Osteocyte (in vitro differentiated cells): Measurements from ENCODE around the gene FGFR1OP2. TPM values are rescaled to one million over a fixed set of nuclear protein-coding genes. Genes with fewer than 3 reads are reported as not detected.

Experiments used
- DNase-seq: peaks from one replicate; pipeline ENCODE4 v3.0.0; 2021; ENCODE audit warnings: mixed read lengths; ENCODE audit not compliant: unreplicated experiment; ENCODE audit errors: extremely low spot score
- H3K27ac Mint-ChIP-seq: one replicate; pipeline ENCODE4 v1.8.0; 2021; ENCODE audit warnings: mild to moderate bottlenecking, mixed read lengths; ENCODE audit not compliant: unreplicated experiment
- H3K27me3 Mint-ChIP-seq: one replicate; pipeline ENCODE4 v1.8.0; 2021; ENCODE audit warnings: mixed read lengths; ENCODE audit not compliant: unreplicated experiment
- H3K36me3 Mint-ChIP-seq: one replicate; pipeline ENCODE4 v1.8.0; 2021; ENCODE audit warnings: mixed read lengths; ENCODE audit not compliant: unreplicated experiment
- H3K4me1 Mint-ChIP-seq: one replicate; pipeline ENCODE4 v1.8.0; 2021; ENCODE audit warnings: mixed read lengths; ENCODE audit not compliant: unreplicated experiment
- H3K4me3 Mint-ChIP-seq: one replicate; pipeline ENCODE4 v1.8.0; 2021; ENCODE audit warnings: mild to moderate bottlenecking, moderate library complexity, mixed read lengths; ENCODE audit not compliant: unreplicated experiment
- H3K9me3 Mint-ChIP-seq: one replicate; pipeline ENCODE4 v1.8.0; 2021; ENCODE audit warnings: mixed read lengths; ENCODE audit not compliant: unreplicated experiment
- total RNA-seq: library from RNA; stranded (reverse); gene quantifications from 2 replicates; pipeline ENCODE4 v1.2.1, GENCODE V29; 2021
- TF ChIP-seq, protein P1 (sequence below): fragments of 200-600 bp; sonication (generic); IDR thresholded peaks from 2 replicates; pipeline ENCODE4 v1.5.0; 2021; ENCODE audit warnings: antibody characterized with exemption, mild to moderate bottlenecking, moderate library complexity

Gene FGFR1OP2
- total RNA-seq, 1 donor from 2014 or later, result 44.4 TPM

DNA sequence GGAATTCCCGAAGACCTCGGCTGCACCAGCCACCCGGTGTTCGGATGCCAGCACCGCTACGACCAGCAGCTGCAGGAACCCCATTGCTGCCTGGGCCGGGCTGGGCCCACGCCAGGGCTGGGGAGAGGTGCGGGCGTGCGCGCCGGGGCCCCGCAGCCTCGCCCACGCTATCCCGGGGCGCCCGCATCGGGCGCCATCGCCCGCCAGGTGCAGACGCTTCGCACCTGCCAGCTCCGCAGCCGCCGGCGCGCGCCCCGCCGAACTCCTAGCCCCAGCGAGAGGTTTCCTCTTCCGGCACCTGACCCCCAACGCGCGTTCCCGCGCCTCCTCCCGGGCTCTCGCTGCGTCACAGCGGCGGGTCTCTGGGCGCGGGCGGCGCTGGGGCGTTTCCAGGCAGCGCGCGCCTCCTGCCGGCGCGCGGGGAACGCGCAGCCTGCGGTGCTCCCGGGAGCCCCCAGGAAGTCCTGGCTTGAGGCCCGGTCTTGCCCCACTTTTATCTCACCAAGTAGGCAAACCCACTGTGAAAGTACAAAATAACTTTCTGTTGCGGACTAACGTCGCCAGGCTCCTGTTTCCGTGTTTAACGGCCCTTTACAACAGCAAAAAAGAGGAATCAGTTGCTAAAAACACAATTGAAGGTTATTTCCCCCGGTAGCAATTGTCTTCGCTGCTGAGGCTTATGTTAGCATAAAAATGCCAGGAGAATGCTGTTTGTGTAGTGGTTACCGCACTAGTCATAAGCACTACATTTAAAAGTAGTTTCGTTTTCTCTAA lies 76.0 kb downstream of the FGFR1OP2 start, which contains the start of gene TM7SF3:
Gene TM7SF3 (minus strand): TSS at position 300 of the 774 bp plus-strand sequence. CDS start 216 bp downstream, at position 84.
- H3K4me1 Mint-ChIP-seq, result peaks cover 40% of the 10 kb centered on the region
- no peaks in the 10 kb centered on the region for H3K27me3 Mint-ChIP-seq
- TF ChIP-seq, protein P1, sequence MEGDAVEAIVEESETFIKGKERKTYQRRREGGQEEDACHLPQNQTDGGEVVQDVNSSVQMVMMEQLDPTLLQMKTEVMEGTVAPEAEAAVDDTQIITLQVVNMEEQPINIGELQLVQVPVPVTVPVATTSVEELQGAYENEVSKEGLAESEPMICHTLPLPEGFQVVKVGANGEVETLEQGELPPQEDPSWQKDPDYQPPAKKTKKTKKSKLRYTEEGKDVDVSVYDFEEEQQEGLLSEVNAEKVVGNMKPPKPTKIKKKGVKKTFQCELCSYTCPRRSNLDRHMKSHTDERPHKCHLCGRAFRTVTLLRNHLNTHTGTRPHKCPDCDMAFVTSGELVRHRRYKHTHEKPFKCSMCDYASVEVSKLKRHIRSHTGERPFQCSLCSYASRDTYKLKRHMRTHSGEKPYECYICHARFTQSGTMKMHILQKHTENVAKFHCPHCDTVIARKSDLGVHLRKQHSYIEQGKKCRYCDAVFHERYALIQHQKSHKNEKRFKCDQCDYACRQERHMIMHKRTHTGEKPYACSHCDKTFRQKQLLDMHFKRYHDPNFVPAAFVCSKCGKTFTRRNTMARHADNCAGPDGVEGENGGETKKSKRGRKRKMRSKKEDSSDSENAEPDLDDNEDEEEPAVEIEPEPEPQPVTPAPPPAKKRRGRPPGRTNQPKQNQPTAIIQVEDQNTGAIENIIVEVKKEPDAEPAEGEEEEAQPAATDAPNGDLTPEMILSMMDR, result peak; percentile 99
- no peaks in the 10 kb centered on the region for H3K9me3 Mint-ChIP-seq
- H3K4me3 Mint-ChIP-seq, result peak within 1 kb of the TSS; percentile 94
- DNase-seq, result peak; percentile 95
- H3K36me3 Mint-ChIP-seq, result peaks cover 11% of the 10 kb centered on the region
- H3K27ac Mint-ChIP-seq, result peak within 1 kb of the TSS; percentile 93

DNA sequence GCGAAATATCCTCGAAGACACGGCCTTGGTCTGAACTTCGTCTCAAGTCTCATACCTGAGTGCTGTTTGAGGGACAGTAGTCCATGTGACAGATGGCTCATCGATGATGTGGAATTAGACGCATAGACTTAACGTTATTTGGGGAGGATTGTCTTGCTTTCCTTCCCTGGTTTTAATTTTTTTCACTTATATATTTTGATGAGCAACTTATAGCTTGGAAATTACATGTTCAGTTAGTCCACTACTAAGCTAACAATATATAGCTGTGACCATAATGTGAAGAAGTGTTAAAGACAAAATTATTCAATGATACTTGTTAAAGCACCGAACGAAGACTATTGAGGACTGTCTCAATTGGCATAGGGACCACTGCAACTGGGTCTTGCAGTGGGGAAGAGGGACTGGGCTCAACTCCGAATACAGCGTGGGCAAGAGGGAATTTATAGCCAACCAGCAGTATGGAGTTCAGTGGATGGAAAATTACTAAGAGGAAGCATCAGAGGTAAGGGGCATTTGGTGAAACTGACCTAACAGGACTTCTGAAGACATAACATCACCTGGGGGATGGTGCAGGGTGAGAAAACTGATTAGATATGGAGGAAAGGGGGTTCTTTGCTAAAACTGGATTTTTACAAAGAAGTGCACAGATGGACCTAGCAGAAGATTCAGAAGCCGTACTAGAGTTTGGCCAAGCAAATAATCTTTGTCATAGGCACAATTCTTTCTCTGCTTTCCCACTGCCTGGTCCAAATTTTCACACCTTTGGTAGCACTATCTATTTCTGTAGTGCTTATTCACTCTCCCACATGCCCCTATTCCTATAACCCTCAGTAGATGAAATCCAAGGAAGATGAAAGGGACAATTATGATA lies 76.8 kb downstream of the FGFR1OP2 start:
- Mint-ChIP-seq H3K4me1 (peaks cover 37% of the 10 kb centered on the region), H3K9me3 (no peaks in the 10 kb centered on the region), H3K27ac (peak overlapping the region; percentile 93), H3K4me3 (peak overlapping the region; percentile 94), H3K27me3 (no peaks in the 10 kb centered on the region), H3K36me3 (peaks cover 10% of the 10 kb centered on the region)
- TF ChIP-seq, protein P1, result no peak
- DNase-seq, result no peak

DNA sequence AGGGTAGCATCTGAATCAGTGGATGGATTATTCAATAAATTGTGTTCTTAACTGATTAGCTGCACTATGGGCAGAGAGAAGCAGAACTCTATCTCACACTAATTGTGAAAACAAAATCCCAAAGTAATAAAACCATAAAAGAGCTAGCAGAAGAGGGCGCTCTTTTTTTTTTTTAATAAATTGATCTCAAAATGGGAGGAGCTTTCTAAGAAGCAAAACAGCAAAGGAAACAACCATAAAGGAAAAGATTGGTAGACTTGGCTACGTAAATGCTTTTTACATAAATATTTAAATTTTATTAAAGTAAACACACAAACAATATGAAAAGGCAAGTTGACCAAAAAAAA lies 77.4 kb downstream of the FGFR1OP2 start:
- Mint-ChIP-seq H3K4me3 (no peak overlapping the region), H3K9me3 (no peaks in the 10 kb centered on the region), H3K27me3 (no peaks in the 10 kb centered on the region), H3K4me1 (peaks cover 32% of the 10 kb centered on the region), H3K36me3 (peaks cover 4% of the 10 kb centered on the region), H3K27ac (no peak overlapping the region)
- TF ChIP-seq, protein P1, result peak; percentile 60
- DNase-seq, result no peak

Other genes with a start within 250 kb of the FGFR1OP2 start
- gene ITPR2, start 105.3 kb upstream of the FGFR1OP2 start, total RNA-seq, result 20.5 and 22.1 TPM in 2 replicates
- gene INTS13, start 489 bp upstream of the FGFR1OP2 start, total RNA-seq, result 22.4 and 27.6 TPM in 2 replicates
- gene TM7SF3, start 75.9 kb downstream of the FGFR1OP2 start, total RNA-seq, result 44.9 and 46.9 TPM in 2 replicates
- gene MED21, start 84.1 kb downstream of the FGFR1OP2 start, total RNA-seq, result 42.1 and 43.0 TPM in 2 replicates
- gene C12orf71, start 144.1 kb downstream of the FGFR1OP2 start, total RNA-seq, result not detected in 2 replicates